NCI-H2029 treated with DMSO at 0.1 percent for 48 hours (cell line): Measurements from ENCODE around the gene PPFIA1.

Source experiments
- DNase-seq: peaks from one replicate; lab custom pipeline; 2025; lab: John Stamatoyannopoulos, UW

The PPFIA1 gene

GRCh38 chr11:70415642-70416395 is 145.3 kb downstream of the PPFIA1 start:
- no peak for DNase-seq

GRCh38 chr11:70416881-70417280 is 146.4 kb downstream of the PPFIA1 start:
- no peak for DNase-seq

- DNase-seq = no peak
These were observed 147.6 kb downstream of the PPFIA1 start for GRCh38 chr11:70418130-70418529.

- DNase-seq = no peak
These were observed 149.0 kb downstream of the PPFIA1 start for GRCh38 chr11:70419307-70420007.

- no peak for DNase-seq
These were observed 149.5 kb downstream of the PPFIA1 start for GRCh38 chr11:70420008-70420464.

- no peak for DNase-seq
These were observed 150.0 kb downstream of the PPFIA1 start for GRCh38 chr11:70420496-70420895.

GRCh38 chr11:70421123-70421522 is 150.6 kb downstream of the PPFIA1 start:
- no peak for DNase-seq

- no peak for DNase-seq
These were observed 152.4 kb downstream of the PPFIA1 start for GRCh38 chr11:70422692-70423522.

GRCh38 chr11:70423523-70424505 is 153.3 kb downstream of the PPFIA1 start:
- no peak for DNase-seq

- no peak for DNase-seq
These were observed 154.4 kb downstream of the PPFIA1 start for GRCh38 chr11:70424765-70425344.

GRCh38 chr11:70427436-70427835 is 156.9 kb downstream of the PPFIA1 start:
- DNase-seq = no peak

GRCh38 chr11:70428701-70429427 is 158.4 kb downstream of the PPFIA1 start:
- DNase-seq = no peak

GRCh38 chr11:70429428-70429705 is 158.9 kb downstream of the PPFIA1 start:
- no peak for DNase-seq

GRCh38 chr11:70429724-70430521 is 159.4 kb downstream of the PPFIA1 start:
- DNase-seq = no peak

GRCh38 chr11:70430671-70431574 is 160.4 kb downstream of the PPFIA1 start:
- DNase-seq = no peak

- DNase-seq = no peak
These were observed 161.1 kb downstream of the PPFIA1 start for GRCh38 chr11:70431611-70432010.

- DNase-seq = no peak
These were observed 161.6 kb downstream of the PPFIA1 start for GRCh38 chr11:70432065-70432464.

GRCh38 chr11:70432580-70432979 is 162.1 kb downstream of the PPFIA1 start:
- no peak for DNase-seq

GRCh38 chr11:70433038-70433437 is 162.5 kb downstream of the PPFIA1 start:
- no peak for DNase-seq
